Measurements from ENCODE around the gene C1orf185.

- no peak for TF ChIP-seq MXI1 (IDR thresholded peaks at IDR 0.05; ENCODE audit: low read depth, low read length)
- no peak for TF ChIP-seq DIDO1 (tag; IDR thresholded peaks at IDR 0.05; ENCODE audit: low read depth)
- no peak for TF ChIP-seq ARNT (IDR thresholded peaks at IDR 0.05)
- no peak for TF ChIP-seq ZNF740 (CRISPR knock-in tag; IDR thresholded peaks at IDR 0.05)
- no peak for TF ChIP-seq ZNF740 (tag; IDR thresholded peaks at IDR 0.05)
- no peak for TF ChIP-seq HMG20A (CRISPR knock-in tag; conservative IDR thresholded peaks at IDR 0.05)
- TF ChIP-seq EP300 (IDR thresholded peaks at IDR 0.05; ENCODE audit: low read length) = no peak
- no peak for TF ChIP-seq BMI1 (IDR thresholded peaks at IDR 0.05; ENCODE audit: low read length)
- no peak for TF ChIP-seq ZBTB43 (CRISPR knock-in tag; IDR thresholded peaks at IDR 0.05)
These were observed 37.4 kb downstream of the C1orf185 start for GRCh38 chr1:51139474-51139873.

Measured in K562 (cell line).